Breast epithelium (tissue), 4 donors: ENCODE results near the gene APOA1. TPM values are rescaled to one million over a fixed set of nuclear protein-coding genes. Genes with fewer than 3 reads are reported as not detected.

Experiments used
- DNase-seq, 2 donors: peaks; one replicate each; pipeline ENCODE4 v3.0.0-alpha.2; 2019; ENCODE audit warnings: low spot score in 2 of 2
- H3K27ac ChIP-seq, 2 donors: fragments of 200-600 bp; sonication (generic) in 1 of 2; one replicate each; pipeline ENCODE4 v1.5.1; 2016 to 2019; ENCODE audit warnings: mild to moderate bottlenecking in 1 of 2
- H3K27me3 ChIP-seq, 2 donors: fragments of 200-600 bp; sonication (generic) in 1 of 2; one replicate each; pipeline versions ENCODE4 v1.5.1 to v1.6.0; 2017 to 2019; ENCODE audit warnings: control low read depth in 1 of 2, mild to moderate bottlenecking in 1 of 2
- H3K36me3 ChIP-seq: fragments of 200-600 bp; one replicate; pipeline ENCODE4 v1.5.1; 2019
- H3K4me1 ChIP-seq, 2 donors: fragments of 200-600 bp; sonication (generic); one replicate each; pipeline ENCODE4 v1.5.1; 2016 to 2019; ENCODE audit warnings: control low read depth in 1 of 2
- H3K4me3 ChIP-seq, 3 donors: fragments of 200-600 bp; sonication (generic); 1 replicate in 2 of 3; 2 replicates in 1 of 3; pipeline ENCODE4 v1.5.1; 2016 to 2019; ENCODE audit warnings: mild to moderate bottlenecking in 3 of 3, moderate library complexity in 2 of 3
- H3K9me3 ChIP-seq, 2 donors: fragments of 200-600 bp; sonication (generic) in 1 of 2; one replicate each; pipeline ENCODE4 v1.5.1; 2016 to 2019; ENCODE audit warnings: control low read depth in 1 of 2
- POLR2A ChIP-seq: fragments of 450-650 bp; IDR thresholded peaks from one replicate; pipeline ENCODE4 v1.6.1; 2016; ENCODE audit warnings: antibody characterized with exemption, mild to moderate bottlenecking, moderate library complexity
- POLR2AphosphoS5 ChIP-seq, 3 donors: sonication (generic); formaldehyde crosslinking; IDR thresholded peaks; one replicate each; pipeline ENCODE4 v1.6.1; 2017; ENCODE audit warnings: antibody characterized with exemption in 3 of 3
- intact Hi-C: fragments of 100-400 bp; cut with DNase I; formaldehyde crosslinking; loops from one replicate; pipeline ENCODE4 v1.15.1; 2023; ENCODE audit warnings: low total_unique reads
- total RNA-seq, 3 donors: library from RNA; depleted of rRNA; stranded (reverse); fragments of >200 nt; gene quantifications; one replicate each; pipeline ENCODE4 v1.1.0, GENCODE V29; 2016
- TF ChIP-seq, protein P1 (sequence below), 3 donors: fragments of 450-650 bp; IDR thresholded peaks; one replicate each; pipeline ENCODE4 v1.5.1; 2016 to 2017; ENCODE audit warnings: antibody characterized with exemption in 3 of 3, mild to moderate bottlenecking in 3 of 3, moderate library complexity in 3 of 3

APOA1 gene
- total RNA-seq, 3 donors from 2014 or later: 0.33 to 1.5 (median 0.48) TPM

DNA sequence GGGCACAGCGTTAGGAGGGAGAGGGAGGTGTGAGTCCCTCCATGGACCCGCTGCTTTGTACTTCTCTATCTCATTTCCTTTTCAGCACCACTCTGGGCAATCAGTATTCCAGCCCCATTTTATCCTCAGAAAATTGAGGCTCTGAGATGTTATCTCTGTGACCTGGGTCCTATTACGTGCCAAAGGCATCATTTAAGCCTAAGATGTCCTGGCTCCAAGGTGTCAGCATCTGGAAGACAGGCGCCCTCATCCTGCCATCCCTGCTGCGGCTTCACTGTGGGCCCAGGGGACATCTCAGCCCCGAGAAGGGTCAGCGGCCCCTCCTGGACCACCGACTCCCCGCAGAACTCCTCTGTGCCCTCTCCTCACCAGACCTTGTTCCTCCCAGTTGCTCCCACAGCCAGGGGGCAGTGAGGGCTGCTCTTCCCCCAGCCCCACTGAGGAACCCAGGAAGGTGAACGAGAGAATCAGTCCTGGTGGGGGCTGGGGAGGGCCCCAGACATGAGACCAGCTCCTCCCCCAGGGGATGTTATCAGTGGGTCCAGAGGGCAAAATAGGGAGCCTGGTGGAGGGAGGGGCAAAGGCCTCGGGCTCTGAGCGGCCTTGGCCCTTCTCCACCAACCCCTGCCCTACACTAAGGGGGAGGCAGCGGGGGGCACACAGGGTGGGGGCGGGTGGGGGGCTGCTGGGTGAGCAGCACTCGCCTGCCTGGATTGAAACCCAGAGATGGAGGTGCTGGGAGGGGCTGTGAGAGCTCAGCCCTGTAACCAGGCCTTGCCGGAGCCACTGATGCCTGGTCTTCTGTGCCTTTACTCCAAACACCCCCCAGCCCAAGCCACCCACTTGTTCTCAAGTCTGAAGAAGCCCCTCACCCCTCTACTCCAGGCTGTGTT, 8.5 kb downstream of the APOA1 start:
- TF ChIP-seq, protein P1, sequence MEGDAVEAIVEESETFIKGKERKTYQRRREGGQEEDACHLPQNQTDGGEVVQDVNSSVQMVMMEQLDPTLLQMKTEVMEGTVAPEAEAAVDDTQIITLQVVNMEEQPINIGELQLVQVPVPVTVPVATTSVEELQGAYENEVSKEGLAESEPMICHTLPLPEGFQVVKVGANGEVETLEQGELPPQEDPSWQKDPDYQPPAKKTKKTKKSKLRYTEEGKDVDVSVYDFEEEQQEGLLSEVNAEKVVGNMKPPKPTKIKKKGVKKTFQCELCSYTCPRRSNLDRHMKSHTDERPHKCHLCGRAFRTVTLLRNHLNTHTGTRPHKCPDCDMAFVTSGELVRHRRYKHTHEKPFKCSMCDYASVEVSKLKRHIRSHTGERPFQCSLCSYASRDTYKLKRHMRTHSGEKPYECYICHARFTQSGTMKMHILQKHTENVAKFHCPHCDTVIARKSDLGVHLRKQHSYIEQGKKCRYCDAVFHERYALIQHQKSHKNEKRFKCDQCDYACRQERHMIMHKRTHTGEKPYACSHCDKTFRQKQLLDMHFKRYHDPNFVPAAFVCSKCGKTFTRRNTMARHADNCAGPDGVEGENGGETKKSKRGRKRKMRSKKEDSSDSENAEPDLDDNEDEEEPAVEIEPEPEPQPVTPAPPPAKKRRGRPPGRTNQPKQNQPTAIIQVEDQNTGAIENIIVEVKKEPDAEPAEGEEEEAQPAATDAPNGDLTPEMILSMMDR (IDR thresholded peaks at IDR 0.05): no peak
- TF ChIP-seq POLR2A: no peak
- no peak for TF ChIP-seq POLR2AphosphoS5 (IDR thresholded peaks at IDR 0.05)
- Histone ChIP-seq H3K4me1 (no peaks in the 10 kb centered on the region), H3K9me3 (no peaks in the 10 kb centered on the region), H3K4me3 (no peak overlapping the region), H3K27me3 (no peaks in the 10 kb centered on the region), H3K27ac (no peak overlapping the region), H3K36me3 (no peaks in the 10 kb centered on the region)
- intact Hi-C loops: no loop called here
- DNase-seq: no peak

DNA sequence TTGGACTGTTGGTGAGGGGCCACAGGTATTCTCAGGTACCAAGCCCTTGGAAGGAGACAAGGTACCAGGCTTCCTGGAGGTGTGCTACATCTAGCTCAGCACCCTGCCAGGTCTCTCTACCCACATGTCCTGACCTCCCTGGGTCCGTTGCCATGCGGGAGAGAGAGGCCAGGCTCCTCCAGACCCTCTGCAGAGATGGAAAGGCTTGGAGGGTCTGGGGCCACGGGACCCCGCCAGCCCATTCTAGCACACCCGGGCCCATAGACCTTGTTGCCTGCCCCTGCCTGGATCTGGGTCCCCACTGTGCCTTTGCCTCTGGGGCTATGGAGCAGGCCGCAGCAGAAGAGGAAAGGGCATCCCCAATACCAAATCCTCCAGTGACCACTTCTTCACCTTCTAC, 10.0 kb downstream of the APOA1 start:
- no peaks in the 10 kb centered on the region for H3K36me3 ChIP-seq
- H3K9me3 ChIP-seq: no peaks in the 10 kb centered on the region
- H3K4me3 ChIP-seq: no peak overlapping the region
- no peak for TF ChIP-seq POLR2A
- TF ChIP-seq, protein P1 (IDR thresholded peaks at IDR 0.05): no peak
- TF ChIP-seq POLR2AphosphoS5 (IDR thresholded peaks at IDR 0.05): no peak
- intact Hi-C loops: no loop called here
- H3K27me3 ChIP-seq: no peaks in the 10 kb centered on the region
- H3K27ac ChIP-seq: no peak overlapping the region
- peak in 1 of 2 donors; percentile 36 for DNase-seq
- H3K4me1 ChIP-seq: no peaks in the 10 kb centered on the region

DNA sequence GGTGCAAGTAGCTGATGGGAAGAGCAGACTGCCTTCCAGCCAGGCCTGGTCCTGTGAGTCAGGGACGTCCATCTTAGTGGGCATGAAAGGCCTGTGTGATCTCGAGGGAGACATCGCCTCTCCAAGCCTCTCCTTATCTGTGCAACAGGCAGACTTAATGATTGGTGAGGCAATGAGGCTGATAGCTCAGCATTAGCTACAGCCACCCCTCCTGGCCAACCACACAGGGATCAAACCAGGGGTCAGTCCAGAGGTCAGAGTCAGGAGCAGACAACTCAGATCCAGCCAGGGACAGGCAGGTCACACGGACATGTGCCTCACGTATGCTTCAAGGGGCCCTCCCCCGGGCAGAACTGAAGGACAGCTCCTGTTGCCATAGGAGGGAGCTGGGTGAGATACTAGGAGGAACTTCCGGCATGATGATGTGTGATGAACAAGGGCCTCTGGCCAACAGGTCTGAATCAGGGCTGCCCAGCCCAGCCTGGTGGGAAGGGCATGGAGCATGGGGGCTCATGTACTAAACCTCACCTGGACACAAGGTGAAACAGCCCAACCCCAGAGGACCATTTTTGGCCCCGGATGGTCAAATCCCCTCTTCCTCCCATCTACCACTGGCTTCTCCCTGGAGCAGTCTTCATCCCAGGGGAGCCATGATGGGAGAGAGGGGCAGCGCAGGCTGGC, 10.5 kb downstream of the APOA1 start:
- Histone ChIP-seq H3K27me3 (no peaks in the 10 kb centered on the region), H3K4me3 (no peak overlapping the region), H3K36me3 (no peaks in the 10 kb centered on the region), H3K27ac (no peak overlapping the region), H3K4me1 (no peaks in the 10 kb centered on the region), H3K9me3 (no peaks in the 10 kb centered on the region)
- intact Hi-C loops: no loop called here
- TF ChIP-seq POLR2A: no peak
- TF ChIP-seq, protein P1 (IDR thresholded peaks at IDR 0.05): no peak
- TF ChIP-seq POLR2AphosphoS5 (IDR thresholded peaks at IDR 0.05): no peak
- DNase-seq: no peak

DNA sequence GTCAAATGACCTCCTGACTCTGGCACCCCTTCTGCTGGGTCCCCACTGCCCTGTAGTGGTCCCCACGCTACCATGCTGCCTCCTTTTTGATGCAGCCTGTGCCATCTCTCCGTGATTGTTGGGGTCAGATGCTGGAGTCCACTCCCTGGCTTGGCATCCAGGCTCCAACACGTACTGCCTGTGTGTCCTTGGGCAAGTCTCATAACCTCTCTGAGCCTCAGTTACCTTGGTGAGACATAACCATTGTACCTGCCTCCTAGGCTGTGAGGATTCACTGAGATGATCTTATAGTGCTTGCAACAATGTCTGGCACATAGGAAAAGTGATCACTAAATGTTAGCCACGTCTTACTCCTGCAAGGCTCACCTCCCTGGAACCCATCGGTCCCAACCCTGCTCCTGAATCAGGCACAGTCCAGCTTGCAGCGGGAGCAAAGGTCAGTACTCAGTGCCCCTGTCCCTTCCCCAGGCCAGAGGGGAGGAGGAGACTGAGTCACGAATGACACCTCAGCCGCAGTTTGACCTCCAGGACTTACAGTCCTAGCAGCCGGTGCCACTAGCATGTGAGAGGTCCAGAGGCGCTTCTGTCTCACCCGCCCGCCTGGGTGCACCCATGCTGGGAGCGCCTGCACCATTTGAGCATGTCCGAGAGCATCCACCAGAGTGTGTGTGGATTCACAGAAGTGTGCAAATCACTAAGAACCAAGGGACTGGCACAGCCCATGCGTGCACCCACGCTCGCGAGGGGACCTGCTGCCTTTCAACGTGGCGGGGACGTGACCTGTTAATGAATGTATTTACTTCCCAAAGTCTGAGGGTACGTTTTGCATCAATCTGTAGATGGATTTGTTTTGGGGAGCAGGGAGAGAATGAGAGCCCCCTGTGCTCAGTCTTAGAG, 11.3 kb downstream of the APOA1 start:
- no peaks in the 10 kb centered on the region for H3K36me3 ChIP-seq
- H3K27ac ChIP-seq: no peak overlapping the region
- no peaks in the 10 kb centered on the region for H3K9me3 ChIP-seq
- H3K4me1 ChIP-seq: no peaks in the 10 kb centered on the region
- no peak for DNase-seq
- H3K4me3 ChIP-seq: no peak overlapping the region
- intact Hi-C loops: no loop called here
- H3K27me3 ChIP-seq: no peaks in the 10 kb centered on the region
- no peak for TF ChIP-seq POLR2A
- TF ChIP-seq, protein P1 (IDR thresholded peaks at IDR 0.05): no peak
- no peak for TF ChIP-seq POLR2AphosphoS5 (IDR thresholded peaks at IDR 0.05)
